HG02763 (cell line): Measurements from ENCODE around the gene CROCC2.

Experiments
- ATAC-seq: cut with Tn5 transposase; IDR thresholded peaks from one replicate; pipeline ENCODE4 v1.9.1; 2021; ENCODE audit warnings: mild to moderate bottlenecking, moderate library complexity; ENCODE audit not compliant: unreplicated experiment

The CROCC2 gene

DNA sequence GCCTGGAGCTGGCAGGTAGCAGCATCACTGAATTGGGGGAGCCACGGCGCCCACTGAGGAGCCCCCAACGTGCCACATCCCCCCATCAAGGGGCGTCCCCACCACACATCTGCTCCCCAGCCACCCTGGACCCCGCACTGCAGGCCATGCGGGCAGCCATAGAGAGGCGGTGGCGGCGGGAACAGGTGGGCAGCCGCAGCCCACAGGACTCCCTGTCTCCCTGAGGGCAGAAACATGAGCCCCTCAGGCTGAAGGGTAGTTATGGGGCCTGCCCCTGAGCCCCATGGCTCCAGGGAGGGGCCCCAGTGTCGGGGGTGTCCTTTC is 26.6 kb downstream of the CROCC2 start:
- ATAC-seq = no peak

DNA sequence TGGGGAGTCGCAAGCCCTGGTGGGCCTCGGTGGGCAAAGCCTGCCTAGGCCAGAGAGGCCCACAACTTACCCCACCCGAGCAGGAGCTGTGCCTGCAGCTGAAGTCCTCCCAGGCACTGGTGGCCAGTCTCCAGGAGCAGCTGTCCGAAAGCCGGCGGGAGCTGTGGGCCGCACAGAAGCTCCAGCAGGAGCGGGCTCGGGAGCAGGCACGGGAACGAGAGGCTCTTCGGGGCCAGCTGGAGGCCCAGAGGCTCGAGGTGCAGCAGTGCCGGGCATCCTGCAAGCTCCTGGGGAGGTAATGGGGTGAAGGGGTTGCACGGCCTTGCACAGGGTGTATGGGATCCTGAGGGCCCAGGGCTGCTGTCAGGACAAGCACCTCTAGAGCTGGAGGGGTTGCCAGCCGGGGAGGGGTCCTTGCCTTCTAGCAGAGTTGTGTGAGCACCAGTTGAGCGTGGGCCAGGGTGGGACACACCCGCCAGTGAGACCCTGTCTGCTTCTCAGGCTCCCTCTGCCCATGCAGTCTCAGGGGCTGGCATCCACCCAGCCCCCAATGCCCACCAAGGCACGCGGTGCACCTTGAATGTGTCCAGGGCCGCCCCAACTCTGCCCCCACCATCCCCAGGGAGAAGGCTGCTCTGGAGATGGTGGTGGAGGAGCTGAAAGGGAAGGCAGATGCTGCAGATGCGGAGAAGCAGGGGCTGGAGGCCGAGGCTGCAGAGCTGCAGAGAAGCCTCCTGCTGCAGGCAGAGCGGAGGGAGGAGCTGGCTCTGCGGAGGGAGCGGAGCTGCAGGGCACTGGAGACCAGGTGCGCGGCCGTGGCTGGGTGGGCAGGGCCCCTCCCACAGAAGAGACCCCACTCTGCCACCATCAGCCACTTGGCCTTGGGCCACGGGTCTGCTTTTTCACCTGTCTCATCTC is 27.2 kb downstream of the CROCC2 start:
- ATAC-seq = no peak

DNA sequence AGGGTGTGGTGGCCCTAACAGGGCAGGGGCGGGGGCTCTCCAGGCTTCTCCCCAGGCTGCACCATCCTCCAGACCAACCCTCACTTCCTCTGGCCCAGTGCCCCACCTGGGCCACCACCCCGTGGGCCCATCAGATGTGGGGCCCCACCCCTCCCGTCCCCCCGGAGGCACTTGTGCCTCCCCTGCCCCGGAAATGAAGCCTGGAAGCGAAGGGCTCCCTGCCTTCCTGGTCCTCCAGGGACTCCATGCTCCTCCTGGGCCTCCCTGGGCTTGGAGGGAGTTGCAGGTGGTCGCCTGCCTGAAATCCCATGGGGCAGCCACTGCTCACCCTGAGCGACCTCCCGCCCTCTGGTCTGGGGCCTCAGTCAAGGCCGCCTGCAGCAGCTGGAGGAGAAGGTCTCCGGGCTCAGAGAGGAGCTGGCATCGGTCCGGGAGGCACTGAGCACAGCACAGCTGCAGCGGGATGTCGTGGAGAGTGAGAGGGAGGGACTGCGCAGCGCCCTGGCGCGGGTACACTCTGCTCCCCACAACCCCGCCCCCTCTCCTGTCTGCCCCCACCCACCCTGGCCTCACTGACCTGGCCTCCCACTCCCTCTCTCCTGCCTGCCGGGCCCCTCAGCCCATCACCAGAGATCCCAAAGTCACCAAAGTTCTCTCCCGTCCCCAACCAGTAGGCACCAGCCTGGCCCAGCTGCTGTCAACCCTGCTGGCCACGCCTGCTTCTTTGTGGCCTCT is 28.0 kb downstream of the CROCC2 start:
- no peak for ATAC-seq

DNA sequence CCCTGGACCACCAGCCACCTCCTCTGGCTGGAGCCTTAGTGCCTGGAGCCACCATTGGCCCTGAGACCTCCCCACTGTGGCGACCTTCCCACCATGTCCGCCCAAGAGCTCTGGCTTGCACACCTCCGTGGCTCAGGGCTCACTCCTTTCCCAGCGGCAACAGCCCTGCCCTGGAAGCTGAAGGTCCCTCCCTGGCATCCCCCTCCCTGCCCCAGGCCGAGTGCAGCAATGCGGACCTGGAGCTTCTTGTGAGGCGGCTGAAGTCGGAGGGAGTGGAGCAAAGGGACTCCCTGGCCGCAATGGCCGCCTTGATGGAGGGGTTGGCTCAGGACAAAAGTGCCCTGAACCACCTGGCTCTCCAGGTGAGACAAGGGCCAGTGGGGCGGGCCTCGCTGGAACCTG is 28.6 kb downstream of the CROCC2 start:
- ATAC-seq = no peak

DNA sequence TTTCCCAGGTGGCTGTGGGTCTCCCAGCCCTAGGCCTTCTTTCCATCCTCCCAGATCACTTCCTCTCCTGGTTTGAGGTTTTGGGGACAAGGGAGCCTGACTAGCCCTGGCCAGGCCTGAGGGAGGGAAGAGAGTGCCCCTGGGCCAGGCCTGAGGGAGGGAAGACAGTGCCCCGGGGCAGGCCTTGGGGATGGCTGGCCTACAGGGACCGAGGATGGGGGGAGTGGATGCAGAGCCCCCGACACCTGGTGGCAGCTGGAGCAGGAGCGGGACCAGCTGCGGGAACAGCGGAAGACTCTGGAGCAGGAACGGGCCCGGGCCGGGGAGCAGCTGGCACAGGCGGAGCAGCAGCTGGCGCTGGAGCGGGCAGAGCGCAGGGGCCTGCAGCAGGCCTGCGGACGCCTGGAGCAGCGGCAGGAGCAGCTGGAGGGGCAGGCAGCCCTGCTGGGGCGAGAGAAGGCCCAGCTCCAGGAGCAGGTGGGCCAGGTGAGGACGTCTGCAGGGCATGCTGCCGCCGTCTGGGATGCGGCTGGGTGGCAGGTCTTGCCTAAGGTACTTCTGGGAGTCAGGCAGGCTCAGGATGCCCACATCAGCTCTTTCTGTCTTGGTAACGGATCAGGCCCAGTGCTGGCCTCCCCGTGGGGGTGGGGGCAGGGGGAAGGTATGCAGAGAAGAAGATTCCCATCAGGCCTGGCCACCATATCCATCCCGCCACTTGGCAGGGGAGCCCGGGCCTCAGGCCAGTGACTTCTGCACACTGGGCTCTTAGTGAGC is 29.2 kb downstream of the CROCC2 start:
- ATAC-seq = no peak

DNA sequence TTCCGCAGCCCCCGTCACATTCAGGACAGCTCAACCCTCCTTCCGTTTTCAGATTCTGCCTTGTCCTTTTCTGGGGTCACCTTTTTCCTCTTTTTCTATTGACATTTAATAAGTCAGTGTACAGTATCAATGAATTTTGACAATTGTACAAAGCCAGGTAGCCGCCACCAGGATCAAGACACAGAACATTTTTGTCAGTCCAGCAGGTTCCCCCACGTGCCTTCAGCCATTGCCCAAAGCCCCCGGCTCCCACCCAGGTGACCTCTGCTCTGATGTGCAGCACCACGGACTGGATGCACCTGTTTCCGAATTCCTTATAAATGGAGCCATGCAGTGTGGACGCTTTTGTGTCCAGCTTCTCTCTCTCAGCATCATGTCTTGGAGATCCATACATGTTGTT is 30.0 kb downstream of the CROCC2 start:
- no peak for ATAC-seq

DNA sequence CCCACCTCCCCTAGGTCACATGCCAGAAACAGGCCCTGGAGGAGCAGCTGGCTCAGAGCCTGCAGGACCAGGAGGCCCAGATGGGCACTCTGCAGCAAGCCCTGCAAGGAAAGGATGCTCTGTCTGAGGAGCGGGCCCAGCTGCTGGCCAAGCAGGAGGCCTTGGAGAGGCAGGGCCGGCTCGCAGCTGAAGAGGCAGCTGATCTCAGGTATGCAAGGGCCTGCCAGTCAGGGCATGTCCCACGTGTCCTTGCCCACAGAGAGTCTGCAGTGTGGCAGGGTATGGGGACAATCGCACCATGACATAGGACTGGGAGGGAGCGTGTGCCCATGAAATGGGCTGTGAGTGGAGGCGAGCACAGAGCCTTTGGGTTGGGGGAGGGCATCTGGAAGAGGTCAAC is 39.9 kb downstream of the CROCC2 start:
- ATAC-seq = no peak

DNA sequence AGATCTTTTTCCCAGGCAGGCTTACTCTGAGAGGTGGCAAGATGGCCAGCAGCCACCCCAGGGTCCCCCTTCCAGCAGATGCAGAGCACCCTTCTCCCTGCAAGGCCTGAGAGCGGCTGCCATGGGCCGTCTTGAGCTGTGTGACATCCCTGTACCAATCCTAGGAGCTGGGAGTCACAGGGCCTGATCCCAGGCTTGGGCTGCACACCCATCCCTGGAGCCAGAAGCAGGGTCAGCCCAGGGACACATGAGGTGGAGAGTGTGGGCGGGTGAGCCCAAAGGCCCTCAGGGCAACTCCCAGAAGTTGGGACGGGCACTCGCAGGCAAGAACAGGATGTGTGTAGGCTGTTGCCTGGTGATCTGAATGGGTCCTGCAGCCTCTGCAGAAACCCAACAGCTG is 40.5 kb downstream of the CROCC2 start:
- ATAC-seq = no peak

DNA sequence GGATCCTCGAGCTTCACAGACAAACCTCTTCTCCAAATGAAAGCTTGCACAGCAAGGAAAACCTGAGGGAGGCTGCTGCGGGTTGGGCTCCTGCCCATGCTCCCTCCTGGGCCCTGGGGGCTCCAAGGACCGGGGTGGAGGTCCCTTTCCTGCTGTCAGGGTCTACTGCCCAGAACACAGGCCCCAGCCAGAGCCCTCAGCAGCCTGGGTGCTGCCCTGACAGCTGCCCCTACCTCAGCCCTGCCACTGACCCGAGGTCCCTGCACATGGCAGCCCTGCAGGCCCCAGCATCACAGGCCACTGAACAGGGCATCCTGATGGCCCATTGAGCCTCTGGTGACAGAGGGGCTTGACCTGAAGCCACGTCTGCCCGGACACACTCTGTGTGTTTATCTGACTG is 41.0 kb downstream of the CROCC2 start:
- no peak for ATAC-seq

DNA sequence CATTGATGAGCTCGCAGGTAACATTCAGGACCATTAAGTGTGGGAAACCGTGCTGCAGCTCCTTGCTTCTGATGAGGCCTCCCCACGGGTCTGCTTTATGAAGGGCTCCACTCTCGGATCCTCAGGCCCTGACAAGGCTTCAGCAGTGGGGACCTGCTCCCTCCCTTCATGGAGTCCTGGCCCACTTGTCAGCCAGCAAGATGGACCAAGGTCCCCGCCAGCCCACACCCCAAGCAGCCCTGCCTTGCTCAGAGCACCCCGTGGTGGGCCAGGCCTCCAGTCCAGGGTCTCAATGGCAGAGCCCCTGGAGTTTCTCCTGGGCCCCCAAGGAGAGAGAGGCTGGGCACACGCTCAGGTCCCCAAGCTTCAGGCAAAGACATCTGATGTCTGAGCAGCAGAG is 41.5 kb downstream of the CROCC2 start:
- no peak for ATAC-seq

DNA sequence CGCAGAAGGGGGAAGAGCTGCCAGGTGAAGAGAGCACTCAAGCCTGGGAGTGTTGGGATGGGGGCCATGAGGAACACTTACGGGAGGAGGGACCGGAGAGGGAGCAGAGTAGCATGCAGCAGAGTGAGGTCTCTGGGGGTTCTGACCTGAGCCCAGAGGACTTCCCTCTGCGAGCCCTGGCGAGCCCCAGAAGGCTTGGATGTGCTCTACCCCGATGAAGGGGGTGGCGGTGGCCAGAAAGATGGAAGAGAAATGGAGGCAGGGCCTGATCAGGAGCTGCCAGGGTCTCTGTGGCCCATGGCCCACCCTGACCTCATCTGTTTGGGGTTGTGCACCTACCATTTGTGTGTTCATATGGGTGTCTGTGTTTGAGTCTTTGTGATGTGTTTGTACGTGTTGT is 42.0 kb downstream of the CROCC2 start:
- no peak for ATAC-seq

DNA sequence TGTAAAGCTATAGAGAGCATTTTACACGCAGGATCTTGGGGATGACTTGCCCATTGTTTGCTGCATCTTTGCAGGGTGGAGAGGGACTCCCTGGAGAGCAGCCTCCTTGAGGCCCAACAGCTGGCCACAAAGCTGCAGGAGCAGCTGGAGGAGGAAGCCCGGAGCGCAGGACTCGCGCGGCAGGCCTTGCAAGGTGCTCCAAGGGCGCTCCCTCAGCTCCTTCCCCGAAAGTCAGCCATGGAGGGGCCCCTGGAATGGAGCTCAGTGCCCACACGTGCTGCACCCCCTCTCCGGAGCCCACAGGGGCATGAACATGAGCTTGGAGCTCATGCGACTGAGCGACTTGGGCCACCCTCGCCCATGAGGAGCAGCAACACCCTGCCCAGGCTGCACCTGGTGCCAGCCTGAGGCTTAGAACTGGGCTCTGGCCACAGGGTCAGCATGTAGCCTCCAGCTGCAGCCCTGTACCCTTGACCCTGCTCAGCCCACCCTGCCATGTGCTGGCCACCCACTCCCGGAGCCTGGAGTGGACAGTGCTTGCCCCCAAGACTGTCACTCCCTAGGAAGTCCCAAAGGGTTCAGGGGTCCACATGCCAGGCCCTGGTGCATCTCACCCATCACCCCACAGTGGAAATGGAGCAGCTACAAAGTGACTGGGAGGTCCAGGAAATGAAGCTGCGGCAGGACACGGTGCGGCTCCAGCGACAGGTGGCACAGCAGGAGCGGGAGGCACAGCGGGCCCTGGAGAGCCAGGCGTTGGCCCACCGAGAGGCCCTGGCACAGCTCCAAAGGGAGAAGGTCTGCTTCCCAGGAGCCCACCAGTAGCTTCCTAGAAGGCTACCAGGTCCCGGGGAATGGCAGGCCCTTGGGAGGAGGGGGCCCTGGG is 43.0 kb downstream of the CROCC2 start:
- no peak for ATAC-seq

DNA sequence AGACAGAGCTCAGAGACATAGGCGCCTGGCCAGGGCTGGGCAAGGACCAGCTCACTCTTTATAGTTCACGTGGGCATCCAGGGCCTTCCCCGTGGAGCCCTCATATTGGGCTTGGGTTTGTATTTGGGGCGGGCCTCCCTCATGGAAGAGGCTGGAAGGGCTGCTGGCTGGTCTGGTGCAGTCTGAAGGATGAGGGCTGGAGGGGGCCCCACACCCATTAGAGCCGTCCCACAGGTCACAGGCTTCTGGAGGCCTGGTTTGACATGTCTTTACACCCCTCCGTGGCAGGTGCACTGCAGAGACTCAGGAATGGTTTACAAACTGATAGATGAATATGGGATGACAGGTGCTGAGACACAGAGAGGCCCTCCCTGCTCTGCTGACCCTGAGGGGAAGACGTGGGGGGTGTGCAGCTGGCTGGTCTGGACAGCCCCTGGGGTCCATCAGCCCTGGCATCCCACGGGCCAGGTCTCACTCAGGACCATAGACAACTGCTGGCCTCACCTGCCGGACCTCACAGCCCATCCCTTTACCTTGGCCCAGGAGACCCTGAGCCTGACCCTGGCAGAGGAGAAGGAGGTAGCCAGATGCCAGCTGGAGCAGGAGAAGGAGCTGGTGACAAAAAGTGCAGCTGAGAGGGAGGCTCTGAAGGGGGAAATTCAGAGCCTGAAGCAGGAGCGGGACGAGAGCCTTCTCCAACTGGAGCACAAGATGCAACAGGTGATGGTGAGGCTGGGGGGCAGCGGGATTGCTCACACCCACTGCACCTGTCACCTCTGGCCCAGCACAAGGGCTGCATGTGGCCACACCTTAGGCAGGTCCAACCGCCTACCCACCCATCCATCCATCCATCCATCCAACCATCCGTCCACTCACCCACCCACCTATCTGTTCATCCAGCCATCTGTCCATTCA is 43.9 kb downstream of the CROCC2 start:
- ATAC-seq = no peak

DNA sequence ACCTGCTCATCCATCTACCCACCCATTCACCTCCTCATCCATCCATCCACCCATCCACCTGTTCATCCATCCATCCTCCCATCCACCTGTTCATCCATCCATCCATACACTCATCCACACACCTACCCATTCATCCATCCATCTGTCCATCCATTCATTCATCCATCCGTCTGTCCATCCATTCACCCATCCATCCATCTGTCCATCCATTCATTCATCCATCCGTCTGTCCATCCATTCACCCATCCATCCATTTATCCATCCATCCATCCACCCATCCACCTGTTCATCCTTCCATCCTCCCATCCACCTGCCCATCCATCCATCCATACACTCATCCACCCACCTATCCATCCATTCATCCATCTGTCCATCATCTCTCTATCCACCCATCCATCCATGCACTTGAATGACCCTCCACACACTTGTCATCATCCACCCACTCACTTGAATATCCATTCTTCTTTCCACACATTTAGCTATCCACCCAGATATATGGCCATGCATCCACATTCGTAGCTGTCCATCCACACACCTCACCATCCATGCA is 45.0 kb downstream of the CROCC2 start:
- no peak for ATAC-seq

DNA sequence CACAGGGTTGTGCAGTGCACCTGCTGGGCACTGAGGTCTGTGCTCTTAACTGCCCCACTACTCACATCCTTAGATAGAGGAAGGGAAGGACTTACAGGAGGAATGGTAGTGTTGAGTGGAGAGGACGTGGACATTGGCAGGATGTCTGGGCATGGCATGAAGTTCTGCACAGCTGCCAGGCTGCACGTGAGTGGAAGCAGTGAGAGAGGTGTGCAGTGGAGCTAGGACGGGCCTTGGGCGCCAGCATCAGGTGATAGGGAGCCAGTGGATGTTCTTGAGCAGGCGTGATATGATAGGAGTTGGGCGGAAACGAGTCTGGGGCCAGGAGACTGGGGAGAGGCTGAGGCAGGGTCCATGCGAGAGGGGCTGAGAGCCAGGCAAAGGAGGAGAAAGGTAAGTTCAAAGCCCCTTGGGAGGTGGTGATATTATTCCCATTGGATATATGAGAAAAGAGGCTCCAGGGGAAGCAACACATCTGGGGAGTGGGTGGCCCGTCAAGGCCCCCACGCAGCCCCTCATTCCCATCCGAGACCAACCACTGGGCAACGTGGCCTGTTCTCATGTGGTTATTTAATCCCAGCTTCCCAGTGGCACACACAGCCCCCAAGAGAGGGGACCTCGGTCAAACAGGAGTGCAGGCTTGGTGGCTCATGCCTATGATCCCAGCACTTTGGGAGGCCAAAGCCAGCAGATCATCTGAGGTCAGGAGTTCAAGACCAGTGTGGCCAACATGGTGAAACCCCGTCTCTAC is 46.5 kb downstream of the CROCC2 start:
- no peak for ATAC-seq

DNA sequence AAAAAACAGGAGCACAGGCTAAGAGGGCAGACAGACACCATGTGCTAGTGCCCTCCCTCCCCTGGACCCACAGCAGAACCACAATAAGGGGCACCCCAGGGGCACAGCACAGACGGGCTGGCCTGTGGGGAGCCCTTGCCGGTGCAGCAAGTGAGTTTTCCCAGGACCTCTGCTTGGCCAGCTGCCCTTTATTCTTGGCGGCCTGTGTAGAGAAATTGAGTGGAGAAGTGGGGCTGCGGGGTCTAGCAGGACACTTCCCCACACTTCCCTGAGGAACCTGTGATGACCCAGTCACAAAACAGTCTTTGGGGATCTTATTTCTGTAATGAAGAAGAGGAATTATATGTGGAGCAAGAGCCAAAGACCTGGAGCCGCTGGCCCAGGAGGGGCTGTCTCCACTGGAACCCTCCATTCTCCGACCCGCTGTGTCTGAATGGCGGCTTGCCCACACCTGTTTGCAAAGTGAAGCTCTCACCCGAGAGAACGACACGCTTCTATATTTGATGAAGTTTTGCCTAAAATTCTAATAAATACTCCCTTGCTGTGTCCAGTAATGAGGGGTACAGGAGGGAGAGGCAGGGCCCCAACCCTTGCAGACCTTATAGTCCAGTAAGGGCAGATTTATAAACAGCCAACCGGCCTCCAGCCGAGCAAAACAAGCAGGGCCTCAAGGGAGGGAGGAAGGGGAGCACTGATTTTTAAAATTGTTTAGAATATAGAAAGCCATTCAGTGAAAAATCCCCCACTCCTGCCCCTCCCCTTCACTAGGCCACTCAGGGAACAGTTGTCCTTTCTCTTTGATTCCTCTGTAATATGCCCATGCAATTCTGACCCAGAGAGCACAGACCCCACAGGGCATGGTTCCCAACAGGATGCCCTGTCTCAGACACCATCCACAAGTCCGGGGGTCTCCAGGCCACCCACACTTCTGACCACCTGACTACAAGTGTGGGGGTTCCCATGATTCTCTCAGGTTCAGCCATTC is 47.6 kb downstream of the CROCC2 start:
- ATAC-seq = no peak
